Measurements from ENCODE around the gene UBE2F. TPM values are rescaled to one million over a fixed set of nuclear protein-coding genes. Genes with fewer than 3 reads are reported as not detected.

UBE2F gene
- total and polyA plus RNA-seq, 9 of the 15 experiments (the other 6 are each of a cell fraction or from before 2014, with no cell fraction given), result 18.1 to 88.1 (median 53.0) TPM

- no peak for DNase-seq (ENCODE audit: extremely low read depth in 1 of 4, low spot score in 3 of 4)
- no peak overlapping the region; a peak in 1 of 4 replicates for H3K9ac ChIP-seq (ENCODE audit: insufficient read depth in 1 of 2, low read depth in 2 of 2, low read length in 2 of 2)
Measured at GRCh38 chr2:238007924-238008323, 41.1 kb downstream of the UBE2F start.

GRCh38 chr2:238009563-238009962, 42.7 kb downstream of the UBE2F start:
- DNase-seq (ENCODE audit: extremely low read depth in 1 of 4, low spot score in 3 of 4) (no peak), FAIRE-seq (no peak), ATAC-seq (no peak)
- TF ChIP-seq ZNF395 (CRISPR knock-in tag; IDR thresholded peaks at IDR 0.05) (no peak), SPI1 (IDR thresholded peaks at IDR 0.05; ENCODE audit: borderline replicate concordance, low read depth, low read length) (peak; percentile 30; the same call in 1 of the 2 replicates)
- H3K79me2 ChIP-seq (ENCODE audit: control insufficient read depth, insufficient read depth, low read length), result peaks cover 23% of the 10 kb centered on the region; the same call in 2 of the 3 replicates
- no peaks in the 10 kb centered on the region for H3K9me1 ChIP-seq (ENCODE audit: control insufficient read depth, insufficient read depth, low read length)
- WGBS (ENCODE audit: insufficient coverage, low coverage, missing lambda C conversion rate), result 93% methylated on average over 2 of the region's 2 CpGs
- no peak overlapping the region for H2AFZ ChIP-seq (ENCODE audit: low read depth, low read length)
- H3K9me3 ChIP-seq (replicated peaks; ENCODE audit: control insufficient read depth, insufficient read depth, low read depth, low read length), result no peaks in the 10 kb centered on the region
- H3K9ac ChIP-seq (ENCODE audit: insufficient read depth in 1 of 2, low read depth in 2 of 2, low read length in 2 of 2), result no peak overlapping the region
- no peak overlapping the region for H3K4me2 ChIP-seq (ENCODE audit: insufficient read depth, low read length)
- no TSS peak for BruUV-seq (replicated peaks)
- H3K4me1 ChIP-seq (replicated peaks in 1 of 2; ENCODE audit: control insufficient read depth in 2 of 2, insufficient read depth in 2 of 2, low read length in 2 of 2), result no peaks in the 10 kb centered on the region
- H4K20me1 ChIP-seq (replicated peaks; ENCODE audit: control insufficient read depth, insufficient read depth, low read length), result no peaks in the 10 kb centered on the region
- in situ Hi-C loops (cut with MboI), result no loop called here
- H3K4me3 ChIP-seq, result no peak overlapping the region
- H3K27ac ChIP-seq (ENCODE audit: extremely low read depth, low read depth, low read length), result no peak overlapping the region
- intact Hi-C loops (cut with micrococcal nuclease), result no loop called here
- CTCF ChIA-PET (ENCODE audit: low intra/inter-chr PET ratio), result no interaction called here
- no peaks in the 10 kb centered on the region for H3K27me3 ChIP-seq (ENCODE audit: control insufficient read depth in 2 of 2, insufficient read depth in 2 of 2, low read length in 2 of 2)
- peaks cover 22% of the 10 kb centered on the region; the same call in 2 of the 3 replicates for H3K36me3 ChIP-seq (ENCODE audit: control insufficient read depth, insufficient read depth, low read length)
- POLR2A ChIA-PET, result interaction anchor here (0.7 kb wide), 1 partner anchor 65 kb away, joined by 3 read pairs; no protein-coding TSS in a partner anchor

More at GRCh38 chr2:238007924-238008323, 41.1 kb downstream of the UBE2F start:
- no peaks in the 10 kb centered on the region for H4K20me1 ChIP-seq (replicated peaks; ENCODE audit: control insufficient read depth, insufficient read depth, low read length)
- CTCF ChIA-PET (ENCODE audit: low intra/inter-chr PET ratio), result no interaction called here
- no TSS peak for BruUV-seq (replicated peaks)
- FAIRE-seq (no peak), ATAC-seq (no peak)
- H3K79me2 ChIP-seq (ENCODE audit: control insufficient read depth, insufficient read depth, low read length), result peaks cover 25% of the 10 kb centered on the region; the same call in 2 of the 3 replicates
- 98% methylated on average over 6 of the region's 6 CpGs for WGBS (ENCODE audit: insufficient coverage, low coverage, missing lambda C conversion rate)
- no peaks in the 10 kb centered on the region for H3K9me3 ChIP-seq (replicated peaks; ENCODE audit: control insufficient read depth, insufficient read depth, low read depth, low read length)
- no peak overlapping the region for H3K4me2 ChIP-seq (ENCODE audit: insufficient read depth, low read length)
- H3K27ac ChIP-seq (ENCODE audit: extremely low read depth, low read depth, low read length), result no peak overlapping the region
- H3K36me3 ChIP-seq (ENCODE audit: control insufficient read depth, insufficient read depth, low read length), result peaks cover 27% of the 10 kb centered on the region; the same call in 2 of the 3 replicates
- TF ChIP-seq CBFA2T3 (IDR thresholded peaks at IDR 0.05) (no peak), ZNF384 (IDR thresholded peaks at IDR 0.05; ENCODE audit: low read depth, low read length) (no peak)
- in situ Hi-C loops (cut with MboI) (no loop called here), intact Hi-C loops (cut with micrococcal nuclease) (no loop called here)
- H3K9me1 ChIP-seq (ENCODE audit: control insufficient read depth, insufficient read depth, low read length), result no peaks in the 10 kb centered on the region
- H3K4me1 ChIP-seq (replicated peaks in 1 of 2; ENCODE audit: control insufficient read depth in 2 of 2, insufficient read depth in 2 of 2, low read length in 2 of 2), result no peaks in the 10 kb centered on the region
- POLR2A ChIA-PET, result interaction anchor here (0.7 kb wide), 1 partner anchor 35 kb away, joined by 4 read pairs; no protein-coding TSS in a partner anchor
- no peak overlapping the region for H2AFZ ChIP-seq (ENCODE audit: low read depth, low read length)
- no peak overlapping the region for H3K4me3 ChIP-seq
- H3K27me3 ChIP-seq (ENCODE audit: control insufficient read depth in 2 of 2, insufficient read depth in 2 of 2, low read length in 2 of 2), result no peaks in the 10 kb centered on the region

Data from K562 (cell line).